HUDEP-2 (cell line): Measurements from ENCODE around the gene GBX1.
A peak's percentile ranks its signal among the peaks of the same experiment; 100 is the strongest.

ENCODE experiments used
- DNase-seq, 76 experiments: peaks; one replicate each; lab custom pipeline; 2025; ENCODE audit not compliant: unreplicated experiment in 76 of 76; lab: John Stamatoyannopoulos, UW

GBX1 gene

GRCh38 chr7:151118108-151119054, 49.1 kb downstream of the GBX1 start:
- no peak for DNase-seq

GRCh38 chr7:151117565-151117964, 49.9 kb downstream of the GBX1 start:
- DNase-seq, result no peak

DNA sequence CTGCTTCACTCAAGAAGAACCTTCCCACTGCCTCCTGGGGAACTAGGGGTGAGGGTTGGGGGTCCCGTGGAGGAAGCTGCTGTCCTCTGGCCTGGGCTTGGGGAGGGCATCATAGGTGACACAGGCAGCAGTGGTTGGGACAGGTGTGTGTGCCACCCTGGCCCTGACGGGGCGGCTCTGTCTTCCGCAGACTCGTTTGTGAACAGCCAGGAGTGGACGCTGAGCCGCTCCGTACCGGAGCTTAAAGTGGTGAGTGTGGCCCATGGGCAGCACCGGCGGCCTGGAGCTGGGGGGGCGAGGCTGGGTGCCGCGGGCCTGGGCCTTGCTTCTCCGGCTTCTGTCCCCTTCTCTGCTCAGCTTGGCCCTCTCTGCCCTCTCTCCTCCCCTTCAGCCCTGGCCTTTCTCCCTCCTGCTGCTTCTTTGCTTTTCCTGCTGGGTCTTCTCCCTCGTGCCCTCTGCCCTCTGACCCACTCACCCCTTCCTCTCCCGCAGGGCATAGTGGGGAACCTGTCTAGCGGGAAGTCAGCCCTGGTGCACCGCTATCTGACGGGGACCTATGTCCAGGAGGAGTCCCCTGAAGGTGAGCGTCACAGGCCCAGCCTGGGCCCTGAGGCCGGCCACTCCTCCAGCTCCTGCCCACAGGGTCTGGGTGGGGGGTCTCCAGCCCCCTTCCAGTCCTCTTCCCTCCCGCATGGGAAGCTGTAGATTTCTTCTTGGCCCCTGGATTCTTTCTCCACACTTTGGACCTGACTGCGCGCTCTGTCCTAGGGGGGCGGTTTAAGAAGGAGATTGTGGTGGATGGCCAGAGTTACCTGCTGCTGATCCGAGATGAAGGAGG, 50.7 kb downstream of the GBX1 start:
- no peak for DNase-seq

GRCh38 chr7:151115836-151116418, 51.6 kb downstream of the GBX1 start:
- DNase-seq, result peak in 3 of 76 experiments; percentile 3 to 9 (median 4)

DNA sequence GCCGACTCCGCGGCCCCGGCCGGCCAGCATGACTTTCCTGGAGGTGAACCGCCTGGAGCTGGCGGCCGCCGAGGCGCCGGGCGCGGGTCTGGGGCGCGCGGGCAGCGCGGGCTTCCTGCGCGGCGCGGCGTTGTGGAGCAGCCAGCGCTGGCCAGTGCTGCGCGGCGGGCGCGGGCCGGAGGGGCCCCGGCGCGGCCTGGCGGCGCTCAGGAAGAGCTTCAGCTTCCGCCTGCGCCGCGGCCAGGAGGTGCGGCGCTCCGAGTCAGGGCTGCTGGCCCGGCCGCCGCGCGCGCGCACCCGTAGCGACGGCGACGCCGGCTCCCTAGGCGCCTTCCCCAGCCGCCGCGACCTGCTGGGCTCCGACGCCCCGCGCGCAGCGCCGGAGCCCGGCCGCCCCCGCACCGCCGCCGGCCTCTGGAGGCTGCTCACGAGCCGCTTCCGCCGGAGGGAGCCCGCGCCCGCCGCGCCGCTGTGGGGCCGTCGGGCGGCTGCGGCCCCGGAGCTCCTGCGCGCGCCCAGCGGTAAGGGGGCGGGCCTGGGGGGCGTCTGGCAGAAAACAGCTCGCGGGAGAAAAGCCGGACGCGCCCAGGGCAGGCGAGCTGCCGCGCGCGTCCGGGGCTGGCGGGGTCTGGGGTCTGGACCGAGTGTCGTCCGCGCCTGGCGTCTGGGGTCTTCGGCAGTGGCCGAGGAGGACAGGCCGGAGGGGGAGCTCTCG, 52.2 kb downstream of the GBX1 start:
- no peak for DNase-seq

- DNase-seq, result no peak
These were observed 53.1 kb downstream of the GBX1 start for GRCh38 chr7:151114151-151115090.

DNA sequence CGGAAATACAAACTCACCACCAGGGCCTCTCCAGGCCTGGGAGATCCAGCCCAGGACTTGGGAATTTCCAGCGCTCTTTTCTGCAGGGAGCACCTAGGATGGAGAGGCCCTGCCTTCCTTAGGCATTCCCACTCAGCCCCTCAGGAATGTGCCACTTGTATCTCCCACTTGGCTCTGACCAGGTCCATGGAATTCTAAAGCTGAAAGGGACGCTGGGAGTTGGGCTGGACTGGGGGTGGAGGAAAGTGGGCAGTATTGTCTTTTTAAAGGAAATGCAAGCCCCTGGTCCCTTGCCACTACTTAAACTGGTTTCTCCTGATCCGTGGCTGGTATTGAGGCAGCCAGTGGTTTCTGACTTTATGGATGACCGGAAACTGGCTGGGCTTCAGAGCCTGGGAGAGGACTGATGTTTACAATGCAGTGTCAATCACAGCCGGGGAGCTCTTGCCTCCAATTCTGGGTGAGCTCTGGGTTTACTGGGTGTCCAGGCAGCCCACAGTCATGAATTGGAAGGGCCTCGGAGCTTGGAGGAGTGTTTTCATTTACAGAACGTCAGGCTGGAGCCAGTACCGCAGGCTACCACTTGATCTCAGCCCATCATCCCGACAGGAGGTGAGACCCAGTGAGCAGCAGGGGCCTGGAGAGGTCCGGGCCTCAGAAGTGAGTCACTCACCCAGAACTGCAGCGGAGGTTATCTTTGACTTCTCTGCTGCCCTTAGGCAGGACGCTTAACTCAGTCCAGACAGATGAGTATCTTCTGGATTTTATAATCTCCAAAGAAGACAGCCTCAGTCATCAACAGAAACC, 53.9 kb downstream of the GBX1 start:
- peak in 39 of 76 experiments; percentile 3 to 63 (median 25) for DNase-seq

GRCh38 chr7:151110941-151111645, 56.4 kb downstream of the GBX1 start:
- DNase-seq, result peak in 62 of 76 experiments; percentile 9 to 77 (median 49)

DNA sequence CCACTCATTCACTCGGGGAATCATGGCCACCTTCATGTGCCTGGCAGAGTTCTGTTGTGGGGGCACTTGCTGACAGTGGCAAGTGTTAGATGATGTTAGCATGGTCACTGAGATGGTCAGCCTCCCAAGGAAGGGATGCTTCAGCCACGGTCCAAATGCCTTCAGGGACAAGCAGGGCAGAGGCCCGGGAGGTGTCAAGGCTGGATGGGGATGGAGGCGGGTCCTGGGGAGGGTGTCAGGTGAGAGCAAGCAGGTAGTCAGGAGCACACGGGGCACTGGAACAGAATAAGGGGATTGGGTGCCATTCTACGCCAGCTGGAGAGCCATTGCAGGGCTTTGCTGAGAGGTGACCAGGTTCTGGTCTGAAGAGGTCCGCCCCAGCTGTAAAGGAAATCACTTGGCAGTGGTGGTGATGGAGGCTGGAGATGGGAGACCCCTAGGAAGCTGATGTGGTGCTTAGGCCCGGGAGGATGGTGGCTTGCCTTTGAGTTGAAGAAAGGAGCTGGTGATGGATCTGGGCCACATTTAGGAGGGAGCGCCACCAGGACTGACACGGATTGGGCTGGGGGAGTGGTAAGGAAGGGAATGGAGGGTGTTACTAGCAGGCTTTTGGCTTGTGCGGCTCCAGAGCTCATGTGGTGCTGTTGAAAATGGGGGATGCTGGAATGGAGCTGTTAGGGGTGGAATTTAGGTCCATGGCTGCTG, 57.1 kb downstream of the GBX1 start:
- DNase-seq, result no peak

DNA sequence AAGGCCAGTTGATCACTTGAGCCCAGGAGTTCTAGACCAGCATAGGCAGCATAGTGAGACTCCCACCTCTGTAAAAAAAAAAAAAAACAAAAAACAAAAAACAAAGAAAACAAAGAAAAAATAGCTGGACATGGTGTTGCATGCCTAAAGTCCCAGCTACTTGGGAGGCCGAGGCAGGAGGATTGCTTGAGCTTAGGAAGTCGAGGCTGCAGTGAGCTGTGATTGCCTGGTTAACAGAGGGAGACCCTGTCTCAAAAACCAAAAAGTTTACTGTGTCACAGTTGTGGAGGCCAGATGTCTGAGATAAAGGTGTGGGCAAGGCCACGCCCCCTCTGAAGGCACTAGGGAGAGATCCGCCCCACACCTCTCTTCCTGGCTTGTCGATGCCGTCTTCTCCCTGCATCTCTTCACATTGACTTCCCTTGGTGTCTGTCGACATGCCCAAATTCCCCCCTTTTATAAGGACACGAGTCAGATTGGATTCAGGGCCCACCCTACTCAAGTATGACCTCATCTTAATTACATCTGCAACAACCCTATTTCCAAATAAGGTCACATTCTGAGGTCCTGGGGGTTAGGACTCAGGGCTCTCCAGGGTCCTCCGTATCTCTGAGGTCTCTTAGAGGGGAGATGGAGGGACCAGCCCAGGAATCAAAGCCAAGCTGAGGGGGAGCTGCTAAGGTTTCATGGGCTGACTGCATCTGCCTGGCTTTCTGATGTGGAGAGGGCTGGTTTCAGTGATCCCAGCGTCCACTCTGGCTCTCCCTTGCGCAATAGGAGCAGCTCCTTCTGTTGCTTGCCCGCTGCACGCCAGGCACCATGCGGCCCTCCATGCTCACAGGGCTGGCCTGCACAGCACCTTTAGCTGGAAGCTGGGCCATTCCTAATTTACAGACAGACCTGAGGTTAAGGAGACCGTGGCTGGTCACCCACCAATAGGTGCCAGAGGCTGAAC, 58.1 kb downstream of the GBX1 start:
- peak in 2 of 76 experiments; percentile 9 to 13 for DNase-seq

DNA sequence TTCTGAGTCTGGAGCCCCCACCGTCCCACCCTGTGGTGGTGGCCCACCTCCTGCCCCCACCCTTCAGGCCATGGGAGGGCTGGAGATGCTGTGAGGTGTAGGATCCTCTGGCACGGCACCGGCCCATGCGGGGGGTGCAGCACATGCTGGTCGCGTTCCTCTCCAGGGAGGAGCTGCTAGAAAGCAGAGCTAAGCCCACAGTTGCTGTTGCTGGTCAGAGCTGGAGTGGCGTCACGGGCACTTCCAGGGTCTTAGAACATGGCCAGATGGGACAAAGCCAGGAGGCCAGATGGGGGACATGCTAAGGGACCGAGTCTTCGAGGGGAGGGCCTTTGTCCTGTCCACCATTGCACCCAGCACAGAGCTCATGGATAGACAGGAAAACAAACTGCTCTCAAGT, 59.6 kb downstream of the GBX1 start:
- DNase-seq, result no peak

GRCh38 chr7:151104411-151105235, 62.9 kb downstream of the GBX1 start:
- no peak for DNase-seq

DNA sequence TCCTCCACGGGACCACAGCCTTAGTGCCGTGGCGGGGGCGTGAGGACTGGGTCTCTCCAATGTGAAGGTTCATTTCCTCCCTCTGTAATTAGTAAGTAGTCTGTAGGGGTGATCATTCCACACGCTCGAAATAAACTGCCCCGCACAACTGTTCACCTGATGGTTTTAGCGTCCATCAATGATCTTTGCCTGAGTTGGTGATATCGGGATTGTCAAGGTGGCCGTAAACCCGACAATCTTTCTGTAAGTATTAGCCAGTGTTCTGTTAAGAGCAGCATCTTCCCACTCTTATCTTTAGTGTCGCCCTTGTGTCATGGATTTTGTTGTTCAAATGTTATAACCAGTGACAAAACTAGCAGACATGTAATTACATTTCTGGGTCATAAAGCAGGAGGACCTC, 63.5 kb downstream of the GBX1 start:
- DNase-seq, result no peak

- DNase-seq, result no peak
These were observed 64.5 kb downstream of the GBX1 start for GRCh38 chr7:151102991-151103390.

DNA sequence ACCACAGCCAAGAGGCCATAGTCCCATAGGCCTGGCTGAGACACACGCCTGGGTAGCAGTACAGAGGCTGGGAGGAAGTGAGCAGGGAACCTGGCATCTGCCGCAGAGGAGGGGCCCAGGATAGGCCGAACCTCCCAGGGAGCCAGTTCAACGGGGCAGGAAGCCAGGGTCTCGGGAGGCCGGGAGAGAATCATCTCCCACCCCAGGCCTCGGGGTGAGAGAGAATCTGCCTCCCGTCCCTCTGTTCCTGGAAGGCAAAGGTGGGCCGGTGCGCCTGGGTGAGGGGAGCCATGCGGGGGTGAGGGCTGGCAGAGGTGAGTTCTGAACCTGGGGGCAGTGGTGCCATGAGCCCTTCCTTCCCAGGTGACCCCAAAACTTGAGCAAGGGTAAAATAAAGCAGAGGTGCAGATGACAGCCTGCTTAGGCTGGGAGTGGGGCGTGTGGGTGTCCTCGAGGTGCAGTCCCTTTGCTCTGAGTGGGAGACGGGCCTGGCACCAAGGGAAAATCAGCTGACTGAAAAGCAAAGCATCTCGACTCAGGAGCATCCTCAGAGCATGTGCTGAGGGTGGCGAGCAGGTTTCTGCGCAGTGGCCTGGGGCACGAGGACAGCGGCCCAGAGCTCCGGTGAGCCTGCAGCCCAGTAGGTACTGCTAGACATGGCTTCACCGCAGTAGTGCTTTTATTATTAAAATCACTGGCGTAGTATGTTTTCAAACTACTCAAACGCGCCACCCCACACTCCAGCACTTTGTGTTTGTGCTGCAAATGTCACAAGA, 65.7 kb downstream of the GBX1 start:
- no peak for DNase-seq
